ENCODE data around the gene ETV6.

The ETV6 gene

DNA sequence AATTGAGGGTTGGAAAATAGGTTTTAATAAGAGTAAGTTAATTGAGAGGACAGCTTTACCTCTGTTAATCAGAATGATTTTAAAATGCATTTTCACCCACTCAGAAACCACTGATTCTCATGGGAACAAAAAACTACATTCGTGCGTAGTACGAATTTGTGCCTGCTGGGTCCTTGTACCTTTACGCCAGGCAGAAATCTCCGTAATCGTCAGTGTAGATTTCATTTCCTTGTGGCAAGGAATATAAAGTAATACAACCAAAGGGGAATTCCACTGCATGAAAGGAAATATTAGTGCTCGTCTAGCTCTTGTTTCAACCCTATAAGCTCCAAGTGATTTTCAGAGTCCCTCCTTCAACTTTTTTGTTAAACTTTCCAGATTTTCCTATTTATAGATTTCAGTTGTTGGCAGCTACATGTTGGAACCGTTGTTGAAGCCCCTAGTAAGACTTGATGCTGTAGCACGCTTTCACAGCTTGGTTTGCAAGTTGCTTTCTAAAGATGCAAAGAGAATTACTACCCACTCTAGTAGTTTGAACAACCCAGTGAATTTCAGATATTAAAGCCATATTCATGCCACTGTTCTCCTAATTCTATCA is 90.6 kb downstream of the ETV6 start:
- no peak overlapping the region for H3K27ac ChIP-seq

DNA sequence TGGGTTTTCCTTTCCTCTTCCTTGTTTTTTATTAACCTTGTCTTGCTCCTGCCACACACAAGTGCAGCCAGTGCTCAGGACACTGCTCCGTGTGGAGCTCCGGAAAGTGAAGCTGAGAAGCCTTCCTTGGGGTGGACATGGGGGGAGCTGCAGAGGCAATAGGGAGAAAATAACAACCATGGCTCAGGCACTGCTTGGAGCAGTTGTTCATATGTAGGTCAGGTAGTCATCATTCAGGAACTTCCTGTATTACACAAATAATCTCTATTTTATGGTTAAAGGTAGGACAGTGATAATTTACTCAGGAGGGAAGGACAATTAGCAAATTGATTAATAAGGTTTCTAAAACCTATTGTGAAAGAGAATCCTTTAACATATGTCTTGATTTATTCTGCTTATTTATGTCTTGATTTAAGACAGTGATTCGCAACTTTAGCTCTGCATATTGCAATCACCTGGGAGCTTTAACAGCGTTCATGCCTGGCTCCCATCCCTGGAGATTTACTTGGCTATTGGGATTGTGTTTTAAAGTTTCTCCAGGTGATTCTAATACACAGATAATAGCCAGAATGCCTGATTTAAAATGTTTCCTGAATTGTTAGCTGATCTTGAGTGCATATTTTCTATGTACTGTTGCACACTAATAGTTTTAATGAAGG is 92.1 kb downstream of the ETV6 start:
- no peak overlapping the region for H3K27ac ChIP-seq
- TF ChIP-seq, protein P1, sequence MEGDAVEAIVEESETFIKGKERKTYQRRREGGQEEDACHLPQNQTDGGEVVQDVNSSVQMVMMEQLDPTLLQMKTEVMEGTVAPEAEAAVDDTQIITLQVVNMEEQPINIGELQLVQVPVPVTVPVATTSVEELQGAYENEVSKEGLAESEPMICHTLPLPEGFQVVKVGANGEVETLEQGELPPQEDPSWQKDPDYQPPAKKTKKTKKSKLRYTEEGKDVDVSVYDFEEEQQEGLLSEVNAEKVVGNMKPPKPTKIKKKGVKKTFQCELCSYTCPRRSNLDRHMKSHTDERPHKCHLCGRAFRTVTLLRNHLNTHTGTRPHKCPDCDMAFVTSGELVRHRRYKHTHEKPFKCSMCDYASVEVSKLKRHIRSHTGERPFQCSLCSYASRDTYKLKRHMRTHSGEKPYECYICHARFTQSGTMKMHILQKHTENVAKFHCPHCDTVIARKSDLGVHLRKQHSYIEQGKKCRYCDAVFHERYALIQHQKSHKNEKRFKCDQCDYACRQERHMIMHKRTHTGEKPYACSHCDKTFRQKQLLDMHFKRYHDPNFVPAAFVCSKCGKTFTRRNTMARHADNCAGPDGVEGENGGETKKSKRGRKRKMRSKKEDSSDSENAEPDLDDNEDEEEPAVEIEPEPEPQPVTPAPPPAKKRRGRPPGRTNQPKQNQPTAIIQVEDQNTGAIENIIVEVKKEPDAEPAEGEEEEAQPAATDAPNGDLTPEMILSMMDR (conservative IDR thresholded peaks at IDR 0.05) = no peak

More for the DNA sequence above, 90.6 kb downstream of the ETV6 start:
- TF ChIP-seq, protein P1 (conservative IDR thresholded peaks at IDR 0.05) = no peak

DNA sequence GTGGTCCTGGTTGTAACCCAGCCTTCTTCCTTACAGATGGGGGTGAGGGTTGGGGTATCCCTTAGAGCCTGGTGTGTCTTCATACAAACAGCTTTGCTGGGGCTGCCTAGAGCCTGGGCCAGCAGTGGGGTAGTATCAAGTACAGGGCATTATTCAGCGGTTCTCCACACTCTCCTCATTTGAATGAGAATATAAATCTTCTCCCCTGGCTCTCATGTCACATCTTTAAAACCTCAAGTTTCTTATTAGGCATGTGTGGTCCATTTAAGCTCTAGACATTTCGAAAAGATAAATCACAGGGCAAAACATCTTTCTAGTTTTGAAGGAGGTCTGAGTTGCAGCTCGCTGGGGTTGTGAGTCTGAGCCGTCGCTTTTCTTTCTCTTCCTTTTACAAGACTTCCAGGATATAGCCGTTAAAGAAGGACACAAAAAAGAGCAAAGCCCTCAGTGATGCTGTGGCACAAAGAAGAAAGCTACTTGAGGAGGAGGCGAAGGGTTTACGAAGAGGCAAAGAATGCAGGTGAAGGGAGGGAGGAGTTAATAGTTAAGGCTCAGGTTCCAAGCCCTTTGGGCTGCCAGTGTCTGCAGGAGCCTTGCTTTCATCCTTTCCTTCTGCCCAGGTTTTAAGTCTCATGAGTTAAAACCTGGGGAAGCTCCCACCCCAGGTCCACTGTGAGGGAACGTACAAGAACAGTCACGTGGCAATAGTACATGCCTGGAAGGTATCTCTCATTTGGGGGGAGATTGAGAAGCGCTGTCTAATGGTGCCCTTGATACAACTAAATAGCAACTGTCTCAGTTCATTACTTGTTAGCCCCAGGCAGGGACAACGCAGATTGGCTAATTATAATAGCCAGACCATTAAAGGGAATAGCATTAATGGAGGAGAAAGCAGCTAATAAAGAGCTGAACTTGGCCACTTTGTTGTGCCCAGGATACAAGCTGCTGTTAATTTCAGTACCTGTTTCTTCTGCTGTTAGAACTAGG is 94.2 kb downstream of the ETV6 start:
- no peak overlapping the region for H3K27ac ChIP-seq
- TF ChIP-seq, protein P1 (conservative IDR thresholded peaks at IDR 0.05) = no peak

DNA sequence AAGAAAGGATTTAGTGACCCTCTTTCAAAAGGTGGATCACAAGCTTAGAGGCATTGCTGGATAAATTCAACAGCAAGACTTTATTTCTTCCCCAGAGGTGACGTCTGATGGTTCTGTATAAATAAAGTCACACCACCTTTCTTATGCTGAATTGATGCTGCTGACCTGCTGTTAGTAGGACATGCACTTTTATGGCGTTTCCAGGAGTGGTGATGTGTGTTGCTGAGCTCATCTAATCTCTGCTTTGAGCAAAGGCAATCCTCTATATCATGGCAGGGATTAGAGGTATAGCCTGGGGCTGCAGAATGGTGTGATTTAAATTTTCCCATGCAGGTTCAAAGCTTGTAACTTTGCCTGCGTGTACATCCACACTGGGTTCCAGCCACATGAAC is 94.9 kb downstream of the ETV6 start:
- no peak overlapping the region for H3K27ac ChIP-seq
- TF ChIP-seq, protein P1 (conservative IDR thresholded peaks at IDR 0.05) = no peak

DNA sequence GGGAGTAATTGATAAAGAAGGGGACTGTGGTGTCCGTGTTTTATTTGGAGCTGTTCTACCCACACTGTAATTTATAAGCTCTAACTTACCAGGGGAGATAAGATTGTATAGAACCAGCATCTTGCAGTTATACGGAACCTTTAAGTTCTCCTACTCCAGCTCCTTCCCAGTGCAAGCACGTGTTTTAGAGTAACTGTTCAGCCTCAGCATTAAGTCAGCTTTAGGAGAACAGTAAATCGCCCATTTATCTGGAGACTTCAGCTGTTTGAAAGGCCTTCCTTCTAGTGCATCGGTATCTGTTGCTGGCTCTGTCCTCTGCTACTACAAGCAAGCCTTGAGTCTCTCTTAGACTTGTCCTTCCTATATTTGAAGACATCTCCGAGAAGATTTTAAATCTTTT is 95.6 kb downstream of the ETV6 start:
- no peak overlapping the region for H3K27ac ChIP-seq
- TF ChIP-seq, protein P1 (conservative IDR thresholded peaks at IDR 0.05) = no peak

DNA sequence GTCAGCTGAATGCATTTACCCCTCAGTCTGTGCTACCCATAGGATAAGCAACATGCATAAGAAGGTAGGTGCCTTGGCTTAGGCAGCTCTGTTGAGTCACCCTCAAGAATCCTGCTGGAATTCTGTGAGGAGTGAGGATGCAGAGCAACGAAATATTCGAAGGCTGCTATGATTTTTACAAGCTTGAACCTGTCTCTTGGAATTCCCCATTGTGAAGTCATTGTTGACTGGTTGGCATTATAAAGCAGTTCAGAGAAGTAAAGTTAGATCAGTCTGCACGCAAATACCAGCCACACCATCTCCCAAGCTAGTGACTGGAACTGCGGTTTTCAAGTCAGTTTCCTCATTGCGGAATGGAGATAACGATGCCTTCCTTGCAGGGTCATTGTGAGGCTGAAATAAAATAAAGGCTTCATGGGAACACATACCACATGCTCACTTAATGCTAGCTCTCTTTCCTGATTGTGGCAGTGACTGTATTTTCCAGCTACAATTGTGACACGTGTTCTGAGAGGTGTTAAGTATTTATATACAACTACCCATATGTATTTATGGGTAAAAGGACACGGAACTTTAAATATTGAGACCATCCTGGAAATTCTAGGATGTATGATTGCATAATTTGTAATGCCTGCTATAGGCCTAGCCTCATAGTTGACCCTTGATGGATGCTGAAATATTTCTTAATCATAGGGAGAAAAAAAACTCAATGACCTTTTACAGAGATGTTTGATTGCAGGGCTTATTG is 96.7 kb downstream of the ETV6 start:
- TF ChIP-seq, protein P1 (conservative IDR thresholded peaks at IDR 0.05) = no peak
- H3K27ac ChIP-seq = no peak overlapping the region
